PC-3 (cell line): ENCODE data around the gene KAZN. TPM values are rescaled to one million over a fixed set of nuclear protein-coding genes. Genes with fewer than 3 reads are reported as not detected.

Source experiments
- ATAC-seq: fragments of 200-7000 bp; cut with Tn5 transposase; 2 replicates; pipeline ENCODE4 v1.9.1; 2020; ENCODE audit warnings: mild to moderate bottlenecking, moderate library complexity
- BruUV-seq: library from RNA; stranded (reverse); fragments of 400-500 nt; replicated peaks from 2 replicates; lab custom pipeline; 2021; lab: Mats Ljungman, UMichigan
- CTCF ChIA-PET: fragments of 300-600 bp; sonication (Branson Sonifier 250); formaldehyde crosslinking; loops from one replicate; lab custom pipeline; 2022; ENCODE audit warnings: antibody characterized with exemption; lab: Charles Lee
- POLR2A ChIA-PET: fragments of 300-600 bp; sonication (Branson Sonifier 250); formaldehyde crosslinking; loops from one replicate; lab custom pipeline; 2022; ENCODE audit warnings: antibody characterized with exemption; ENCODE audit not compliant: unreplicated experiment; lab: Charles Lee
- DNase-seq: peaks from one replicate; pipeline ENCODE4 v3.0.0-alpha.2; 2015
- H2AFZ ChIP-seq: fragments of 300-600 bp; sonication (generic); 2 replicates; pipeline ENCODE4 v1.6.0; 2016; ENCODE audit warnings: antibody characterized with exemption, low read length
- H3F3A ChIP-seq: fragments of 300-600 bp; sonication (generic); one replicate; pipeline ENCODE4 v1.6.0; 2017; ENCODE audit warnings: antibody characterized with exemption, low read length, control low read depth, mild to moderate bottlenecking; ENCODE audit not compliant: unreplicated experiment
- H3K27ac ChIP-seq: fragments of 300-600 bp; sonication (generic); 2 replicates; pipeline ENCODE4 v1.5.1; 2016; ENCODE audit warnings: mild to moderate bottlenecking, low read length
- H3K27me3 ChIP-seq: fragments of 300-600 bp; sonication (generic); 2 replicates; pipeline ENCODE4 v1.6.1; 2016; ENCODE audit warnings: low read length, mixed read lengths
- H3K36me3 ChIP-seq: fragments of 300-600 bp; sonication (generic); 2 replicates; pipeline ENCODE4 v1.6.1; 2016; ENCODE audit warnings: low read depth, mixed run types, low read length, mixed read lengths
- H3K4me1 ChIP-seq: fragments of 300-600 bp; sonication (generic); 2 replicates; pipeline ENCODE4 v1.5.1; 2016; ENCODE audit warnings: low read length; ENCODE audit not compliant: insufficient read depth
- H3K4me2 ChIP-seq: fragments of 300-600 bp; sonication (generic); 2 replicates; pipeline ENCODE4 v1.6.0; 2016; ENCODE audit warnings: low read length
- H3K4me3 ChIP-seq: fragments of 300-600 bp; sonication (generic); 2 replicates; pipeline ENCODE4 v1.5.1; 2016; ENCODE audit warnings: mild to moderate bottlenecking, low read length, mixed read lengths
- H3K79me2 ChIP-seq: fragments of 300-600 bp; sonication (generic); 2 replicates; pipeline ENCODE4 v1.6.1; 2017; ENCODE audit warnings: low read length, mixed read lengths
- H3K9ac ChIP-seq: fragments of 300-600 bp; sonication (generic); 2 replicates; pipeline ENCODE4 v1.6.0; 2016; ENCODE audit warnings: mild to moderate bottlenecking, low read length
- H3K9me2 ChIP-seq: fragments of 300-600 bp; sonication (generic); replicated peaks from 2 replicates; pipeline ENCODE4 v1.6.1; 2016; ENCODE audit warnings: mixed run types, low read length, mixed read lengths
- H3K9me3 ChIP-seq: fragments of 300-600 bp; sonication (generic); 2 replicates; pipeline ENCODE4 v1.6.1; 2016; ENCODE audit warnings: low read length, mixed read lengths
- H4K20me1 ChIP-seq: fragments of 300-600 bp; sonication (generic); 2 replicates; pipeline ENCODE4 v1.6.1; 2016; ENCODE audit warnings: low read length, mixed read lengths
- EZH2 ChIP-seq: fragments of 300-600 bp; sonication (generic); IDR thresholded peaks from one replicate; pipeline ENCODE4 v1.6.1; 2017; ENCODE audit warnings: antibody characterized with exemption, mild to moderate bottlenecking, low read length; ENCODE audit not compliant: unreplicated experiment
- EZH2phosphoT487 ChIP-seq: fragments of 300-600 bp; sonication (generic); IDR thresholded peaks from 2 replicates; pipeline ENCODE4 v1.6.1; 2018; ENCODE audit warnings: mild to moderate bottlenecking, antibody characterized with exemption, low read length, borderline replicate concordance
- intact Hi-C: fragments of 100-400 bp; cut with micrococcal nuclease; formaldehyde crosslinking; loops from 2 replicates; pipeline ENCODE4 v1.9.0; 2023
- total RNA-seq: library from RNA; depleted of rRNA; stranded (reverse); fragments of >200 nt; gene quantifications from 2 replicates; pipeline ENCODE4 v1.2.3, GENCODE V29; 2014
- TF ChIP-seq, protein P1 (sequence below): fragments of 300-600 bp; sonication (generic); conservative IDR thresholded peaks from 2 replicates; pipeline ENCODE4 v1.5.1; 2017; ENCODE audit warnings: antibody characterized with exemption, low read depth, mild to moderate bottlenecking, low read length

The KAZN gene
- total RNA-seq, 1 experiment from 2014 or later = 2.0 TPM

DNA sequence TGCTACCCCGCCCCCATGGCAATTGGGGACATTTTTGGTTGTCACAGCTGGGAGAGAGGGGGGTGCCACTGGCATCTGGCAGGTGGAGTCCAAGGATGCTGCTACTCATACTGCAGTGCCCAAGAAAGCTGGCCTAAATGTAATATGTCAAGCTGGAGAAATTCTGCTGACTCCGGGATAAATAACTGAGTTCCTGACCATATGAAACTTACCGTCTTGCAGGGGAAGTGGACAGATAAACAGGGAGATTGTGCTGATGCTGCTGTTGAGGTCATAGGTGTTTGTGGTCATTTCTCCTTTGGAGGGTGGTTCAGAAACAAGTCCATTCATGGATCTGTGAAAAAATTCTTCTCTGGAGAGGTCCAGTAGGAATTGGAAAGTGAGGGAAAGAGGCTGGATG is 54.4 kb downstream of the KAZN start:
- Histone ChIP-seq H4K20me1 (no peaks in the 10 kb centered on the region), H3K9ac (0 out of 2 replicates have a peak overlapping the region, but pooled peaks have one; percentile 18), H3K27ac (peak overlapping the region; percentile 83), H3K4me2 (peak overlapping the region; percentile 35), H3K79me2 (no peaks in the 10 kb centered on the region), H3K4me3 (no peak overlapping the region), H3K27me3 (no peaks in the 10 kb centered on the region), H3K36me3 (no peaks in the 10 kb centered on the region), H3K4me1 (peaks cover 48% of the 10 kb centered on the region), H2AFZ (no peak overlapping the region), H3K9me2 (no peaks in the 10 kb centered on the region), H3F3A (no peaks in the 10 kb centered on the region), H3K9me3 (no peaks in the 10 kb centered on the region)
- intact Hi-C loops = loop anchor here (5.0 kb wide), 2 partner anchors 84 to 166 kb away; no protein-coding TSS in a partner anchor
- CTCF ChIA-PET = no interaction called here
- TF ChIP-seq EZH2 = no peak
- POLR2A ChIA-PET = no interaction called here
- ATAC-seq (no peak), DNase-seq (no peak)
- no TSS peak for BruUV-seq

DNA sequence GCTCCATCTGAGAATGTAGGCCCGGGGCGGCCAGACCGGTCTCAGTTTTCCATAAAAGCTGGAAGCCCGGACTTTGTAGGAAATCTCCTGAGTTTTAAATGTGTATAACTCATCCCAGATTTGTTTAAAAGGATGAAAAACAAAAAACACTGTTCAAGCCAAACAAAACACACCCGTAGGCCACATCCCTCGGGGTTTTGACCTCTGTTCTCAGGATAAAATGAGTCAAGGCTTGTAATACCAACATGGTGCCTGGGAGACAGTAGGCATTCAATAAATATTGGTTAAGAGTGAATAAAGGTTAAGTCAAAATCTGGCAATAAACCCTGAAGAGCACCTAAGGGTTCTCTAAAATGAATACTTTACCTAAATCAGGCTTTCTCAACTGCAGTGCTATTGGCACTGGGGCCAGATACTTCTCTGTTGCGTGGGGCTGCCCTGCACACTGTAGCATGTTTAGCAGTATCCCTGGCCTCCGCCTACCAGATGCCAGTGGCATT is 55.0 kb downstream of the KAZN start:
- no TSS peak for BruUV-seq
- no peak for TF ChIP-seq EZH2
- no peak for TF ChIP-seq EZH2phosphoT487
- TF ChIP-seq, protein P1, sequence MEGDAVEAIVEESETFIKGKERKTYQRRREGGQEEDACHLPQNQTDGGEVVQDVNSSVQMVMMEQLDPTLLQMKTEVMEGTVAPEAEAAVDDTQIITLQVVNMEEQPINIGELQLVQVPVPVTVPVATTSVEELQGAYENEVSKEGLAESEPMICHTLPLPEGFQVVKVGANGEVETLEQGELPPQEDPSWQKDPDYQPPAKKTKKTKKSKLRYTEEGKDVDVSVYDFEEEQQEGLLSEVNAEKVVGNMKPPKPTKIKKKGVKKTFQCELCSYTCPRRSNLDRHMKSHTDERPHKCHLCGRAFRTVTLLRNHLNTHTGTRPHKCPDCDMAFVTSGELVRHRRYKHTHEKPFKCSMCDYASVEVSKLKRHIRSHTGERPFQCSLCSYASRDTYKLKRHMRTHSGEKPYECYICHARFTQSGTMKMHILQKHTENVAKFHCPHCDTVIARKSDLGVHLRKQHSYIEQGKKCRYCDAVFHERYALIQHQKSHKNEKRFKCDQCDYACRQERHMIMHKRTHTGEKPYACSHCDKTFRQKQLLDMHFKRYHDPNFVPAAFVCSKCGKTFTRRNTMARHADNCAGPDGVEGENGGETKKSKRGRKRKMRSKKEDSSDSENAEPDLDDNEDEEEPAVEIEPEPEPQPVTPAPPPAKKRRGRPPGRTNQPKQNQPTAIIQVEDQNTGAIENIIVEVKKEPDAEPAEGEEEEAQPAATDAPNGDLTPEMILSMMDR = no peak
- Histone ChIP-seq H3K27me3 (no peaks in the 10 kb centered on the region), H4K20me1 (no peaks in the 10 kb centered on the region), H3K9me3 (no peaks in the 10 kb centered on the region), H3K27ac (peak overlapping the region; percentile 83), H3K9me2 (no peaks in the 10 kb centered on the region), H3K4me2 (peak overlapping the region; percentile 35), H3K4me3 (no peak overlapping the region), H3K79me2 (no peaks in the 10 kb centered on the region), H2AFZ (no peak overlapping the region), H3K36me3 (no peaks in the 10 kb centered on the region), H3K9ac (0 out of 2 replicates have a peak overlapping the region, but pooled peaks have one; percentile 18), H3F3A (no peaks in the 10 kb centered on the region), H3K4me1 (peaks cover 45% of the 10 kb centered on the region)
- ChIA-PET POLR2A (no interaction called here), CTCF (no interaction called here)
- intact Hi-C loops = loop anchor here (5.0 kb wide), 2 partner anchors 84 to 166 kb away; no protein-coding TSS in a partner anchor
- peak; percentile 43 for ATAC-seq
- peak; percentile 85 for DNase-seq

DNA sequence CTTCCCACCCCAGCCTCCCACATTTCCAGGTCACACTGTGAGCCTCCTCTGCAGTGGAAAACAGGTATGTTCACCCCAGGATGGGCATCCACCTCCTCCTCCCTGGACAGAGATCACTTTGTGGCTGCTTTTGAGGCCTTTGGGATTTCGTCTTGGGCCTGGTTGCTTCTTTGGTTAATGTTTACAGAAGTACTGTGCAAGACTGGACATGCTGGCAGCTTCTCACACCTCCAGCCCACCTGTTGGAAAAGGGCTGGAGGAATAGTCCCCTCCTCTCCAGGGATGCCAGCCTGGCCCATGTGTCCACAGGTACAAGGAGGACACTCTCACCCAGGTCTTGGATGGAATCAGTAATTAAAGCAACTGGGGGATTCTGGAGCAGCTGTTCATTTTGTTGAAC is 56.1 kb downstream of the KAZN start:
- H3K9me2 ChIP-seq = no peaks in the 10 kb centered on the region
- H3K79me2 ChIP-seq = no peaks in the 10 kb centered on the region
- H3F3A ChIP-seq = no peaks in the 10 kb centered on the region
- H3K4me2 ChIP-seq = no peak overlapping the region
- intact Hi-C loops = loop anchor here (5.0 kb wide), 2 partner anchors 83 to 167 kb away; no protein-coding TSS in a partner anchor
- TF ChIP-seq EZH2phosphoT487 (no peak), EZH2 (no peak)
- TF ChIP-seq, protein P1 = no peak
- no peak overlapping the region for H3K9ac ChIP-seq
- no peak overlapping the region for H2AFZ ChIP-seq
- no peak overlapping the region for H3K4me3 ChIP-seq
- ATAC-seq = no peak
- H3K4me1 ChIP-seq = peaks cover 39% of the 10 kb centered on the region
- no peaks in the 10 kb centered on the region for H3K9me3 ChIP-seq
- no peaks in the 10 kb centered on the region for H3K36me3 ChIP-seq
- H3K27me3 ChIP-seq = no peaks in the 10 kb centered on the region
- BruUV-seq = no TSS peak
- ChIA-PET POLR2A (no interaction called here), CTCF (no interaction called here)
- H4K20me1 ChIP-seq = no peaks in the 10 kb centered on the region
- DNase-seq = no peak
- H3K27ac ChIP-seq = no peak overlapping the region
